H1 (cell line): Measurements from ENCODE around the gene GPATCH2. TPM values are rescaled to one million over a fixed set of nuclear protein-coding genes. Genes with fewer than 3 reads are reported as not detected.

Source experiments
- PHF8 ChIP-seq: fragments of 200-600 bp; sonication (generic); conservative IDR thresholded peaks from 2 replicates; pipeline ENCODE4 v1.7.1; 2012; ENCODE audit warnings: low read depth, mild to moderate bottlenecking, inconsistent platforms, low read length, moderate library complexity
- RFX5 ChIP-seq: IDR thresholded peaks from 2 replicates; pipeline ENCODE4 v1.6.1; 2011; ENCODE audit warnings: low read depth, low read length, improper control_type of control experiment, borderline replicate concordance
- RNF2 ChIP-seq: fragments of 200-900, 300-1000 bp; sonication (generic); IDR thresholded peaks from 2 replicates; pipeline ENCODE4 v1.7.1; 2016; ENCODE audit warnings: borderline replicate concordance, low read depth, mild to moderate bottlenecking, antibody characterized with exemption, low read length; ENCODE audit not compliant: poor library complexity, severe bottlenecking; ENCODE audit errors: missing control alignments
- SP1 ChIP-seq: IDR thresholded peaks from 2 replicates; pipeline ENCODE4 v1.6.1; 2011; ENCODE audit warnings: low read depth, low read length
- polyA plus RNA-seq, 7 experiments: library from polyadenylated mRNA; depleted of rRNA in 3 of 7; stranded (reverse) in 5 of 7; unstranded in 2 of 7; fragments of >200 nt in 5 of 7; fragments of 200-250 nt in 2 of 7; gene quantifications; 1 replicate in 5 of 7; 2 replicates in 1 of 7; 4 replicates in 1 of 7; pipeline versions ENCODE4 v1.2.1 to v1.2.3, GENCODE V29; 2011 to 2013; ENCODE audit warnings: missing spikeins in 2 of 7, mixed read lengths in 2 of 7
- total RNA-seq: library from RNA; stranded (reverse); fragmentation: NEBNext Ultra II Directional; extraction: Animal tissue kit (Norgen Biotek cat#: 25700); gene quantifications from 2 replicates; pipeline ENCODE4 v1.2.1, GENCODE V29; 2021

Gene GPATCH2
- total and polyA plus RNA-seq, 2 of the 8 experiments (the other 6 are each of a cell fraction or from before 2014, with no cell fraction given): 3.9 to 13.1 TPM

DNA sequence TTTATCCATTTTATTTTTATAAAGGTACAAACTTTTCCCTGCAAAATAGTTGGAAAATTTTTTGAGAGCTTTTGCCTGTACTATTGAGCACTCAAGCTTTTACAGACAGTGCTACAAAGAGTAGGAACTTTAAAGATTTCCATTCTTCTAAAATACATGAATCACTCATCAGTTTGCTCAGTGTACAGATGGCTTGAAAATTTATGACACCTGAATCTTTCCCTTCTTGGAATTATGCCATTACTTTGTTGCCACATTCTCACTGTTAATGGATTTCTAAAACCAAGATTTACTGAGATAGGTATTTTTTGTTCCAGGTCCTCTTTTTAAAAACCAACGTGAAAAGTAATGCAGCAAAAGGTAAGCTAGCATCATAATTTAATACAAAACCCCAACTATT is 76.0 kb downstream of the GPATCH2 start (continued):
- TF ChIP-seq SP1: no peak
- TF ChIP-seq PHF8: no peak
- TF ChIP-seq RFX5: no peak
- TF ChIP-seq RNF2: no peak
